ENCODE results near the gene TRIM38. TPM values are rescaled to one million over a fixed set of nuclear protein-coding genes. Genes with fewer than 3 reads are reported as not detected.

TRIM38 gene
- polyA plus RNA-seq, 1 donor from 2014 or later, result not detected

- Histone ChIP-seq H3K4me3 (ENCODE audit: low read length) (no peak overlapping the region), H2AFZ (ENCODE audit: low read depth, low read length) (no peak overlapping the region), H3K27me3 (ENCODE audit: insufficient read depth, low read depth, low read length) (no peaks in the 10 kb centered on the region), H3K36me3 (ENCODE audit: insufficient read depth, low read length) (no peaks in the 10 kb centered on the region), H3K9me2 (ENCODE audit: insufficient read depth, low read length) (no peaks in the 10 kb centered on the region), H3K9me3 (ENCODE audit: low read length) (no peaks in the 10 kb centered on the region), H3F3A (ENCODE audit: insufficient read depth, low read length, poor library complexity, severe bottlenecking) (no peaks in the 10 kb centered on the region), H4K20me1 (ENCODE audit: insufficient read depth) (no peaks in the 10 kb centered on the region), H3K79me2 (replicated peaks; ENCODE audit: insufficient read depth, low read length) (no peaks in the 10 kb centered on the region), H3K9ac (ENCODE audit: low read length) (no peak overlapping the region), H3K4me2 (ENCODE audit: low read length) (no peak overlapping the region), H3K27ac (ENCODE audit: low read length) (no peak overlapping the region)
- TF ChIP-seq RAD21 (conservative IDR thresholded peaks at IDR 0.05) (peak; percentile 84), EP300 (conservative IDR thresholded peaks at IDR 0.05; ENCODE audit: poor library complexity, severe bottlenecking) (no peak), SMC3 (conservative IDR thresholded peaks at IDR 0.05; ENCODE audit: poor library complexity) (peak; percentile 74), TAF1 (IDR thresholded peaks at IDR 0.05; ENCODE audit: low read depth) (no peak), EZH2 (IDR thresholded peaks at IDR 0.05; ENCODE audit: borderline replicate concordance, insufficient read depth, low read length, poor library complexity, severe bottlenecking) (no peak), POLR2AphosphoS5 (IDR thresholded peaks at IDR 0.05) (no peak), REST (IDR thresholded peaks at IDR 0.05; ENCODE audit: borderline replicate concordance) (no peak)
- TF ChIP-seq, protein P1, sequence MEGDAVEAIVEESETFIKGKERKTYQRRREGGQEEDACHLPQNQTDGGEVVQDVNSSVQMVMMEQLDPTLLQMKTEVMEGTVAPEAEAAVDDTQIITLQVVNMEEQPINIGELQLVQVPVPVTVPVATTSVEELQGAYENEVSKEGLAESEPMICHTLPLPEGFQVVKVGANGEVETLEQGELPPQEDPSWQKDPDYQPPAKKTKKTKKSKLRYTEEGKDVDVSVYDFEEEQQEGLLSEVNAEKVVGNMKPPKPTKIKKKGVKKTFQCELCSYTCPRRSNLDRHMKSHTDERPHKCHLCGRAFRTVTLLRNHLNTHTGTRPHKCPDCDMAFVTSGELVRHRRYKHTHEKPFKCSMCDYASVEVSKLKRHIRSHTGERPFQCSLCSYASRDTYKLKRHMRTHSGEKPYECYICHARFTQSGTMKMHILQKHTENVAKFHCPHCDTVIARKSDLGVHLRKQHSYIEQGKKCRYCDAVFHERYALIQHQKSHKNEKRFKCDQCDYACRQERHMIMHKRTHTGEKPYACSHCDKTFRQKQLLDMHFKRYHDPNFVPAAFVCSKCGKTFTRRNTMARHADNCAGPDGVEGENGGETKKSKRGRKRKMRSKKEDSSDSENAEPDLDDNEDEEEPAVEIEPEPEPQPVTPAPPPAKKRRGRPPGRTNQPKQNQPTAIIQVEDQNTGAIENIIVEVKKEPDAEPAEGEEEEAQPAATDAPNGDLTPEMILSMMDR (IDR thresholded peaks at IDR 0.05; ENCODE audit: poor library complexity, severe bottlenecking), result peak; percentile 79
Measured at GRCh38 chr6:25942561-25943147, 19.9 kb upstream of the TRIM38 start.

DNA sequence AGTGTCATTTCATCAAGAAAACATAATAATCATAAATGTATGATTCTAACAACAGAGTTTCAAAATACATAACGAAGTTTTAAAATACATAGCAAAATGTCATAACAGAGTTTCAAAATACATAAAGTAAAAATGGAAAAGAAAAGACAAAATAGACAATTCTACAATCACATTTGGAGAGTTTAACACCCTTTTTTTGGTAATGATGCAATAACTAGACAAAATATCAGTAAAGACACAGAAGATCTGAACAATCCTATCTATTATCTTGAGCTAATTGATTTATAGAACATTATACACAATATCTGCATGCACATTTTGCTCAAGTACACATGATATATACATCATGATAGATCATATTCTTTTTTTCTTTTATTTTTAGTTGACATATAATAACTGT, 18.7 kb upstream of the TRIM38 start:
- Histone ChIP-seq H3K27me3 (ENCODE audit: insufficient read depth, low read depth, low read length) (no peaks in the 10 kb centered on the region), H3K9me3 (ENCODE audit: low read length) (no peaks in the 10 kb centered on the region), H2AFZ (ENCODE audit: low read depth, low read length) (no peak overlapping the region), H3K4me3 (ENCODE audit: low read length) (no peak overlapping the region), H3K9me2 (ENCODE audit: insufficient read depth, low read length) (no peaks in the 10 kb centered on the region), H3K9ac (ENCODE audit: low read length) (no peak overlapping the region), H3K4me2 (ENCODE audit: low read length) (no peak overlapping the region), H3K27ac (ENCODE audit: low read length) (no peak overlapping the region), H3K36me3 (ENCODE audit: insufficient read depth, low read length) (no peaks in the 10 kb centered on the region), H3K79me2 (replicated peaks; ENCODE audit: insufficient read depth, low read length) (no peaks in the 10 kb centered on the region), H3F3A (ENCODE audit: insufficient read depth, low read length, poor library complexity, severe bottlenecking) (no peaks in the 10 kb centered on the region), H4K20me1 (ENCODE audit: insufficient read depth) (no peaks in the 10 kb centered on the region)
- TF ChIP-seq TAF1 (IDR thresholded peaks at IDR 0.05; ENCODE audit: low read depth) (no peak), REST (IDR thresholded peaks at IDR 0.05; ENCODE audit: borderline replicate concordance) (no peak), POLR2AphosphoS5 (IDR thresholded peaks at IDR 0.05) (no peak), EP300 (conservative IDR thresholded peaks at IDR 0.05; ENCODE audit: poor library complexity, severe bottlenecking) (no peak), SMC3 (conservative IDR thresholded peaks at IDR 0.05; ENCODE audit: poor library complexity) (no peak), MXI1 (conservative IDR thresholded peaks at IDR 0.05; ENCODE audit: poor library complexity, severe bottlenecking) (no peak), RAD21 (conservative IDR thresholded peaks at IDR 0.05) (no peak), EZH2 (IDR thresholded peaks at IDR 0.05; ENCODE audit: borderline replicate concordance, insufficient read depth, low read length, poor library complexity, severe bottlenecking) (no peak)
- TF ChIP-seq, protein P1 (IDR thresholded peaks at IDR 0.05; ENCODE audit: poor library complexity, severe bottlenecking), result no peak

Measured in neural cell (in vitro differentiated cells).